ENCODE measurements around the gene TAF11L14.
"Not testable (repeated sequence)": the region's sequence is repeated elsewhere in the genome, so short reads cannot be mapped to it uniquely, and the experiment has no call there.

TAF11L14 gene

GRCh38 chr5:17634160-17634559, at the start of gene TAF11L14:
TAF11L14 (plus strand) TSS chr5:17634460.
- no peak for DNase-seq

GRCh38 chr5:17585658-17586057, 48.6 kb upstream of the TAF11L14 start, which contains the start of gene TAF11L7:
TAF11L7 (minus strand) TSS chr5:17585758.
- not testable (repeated sequence) for DNase-seq

GRCh38 chr5:17590860-17591259, 43.4 kb upstream of the TAF11L14 start, which contains the start of gene TAF11L8:
TAF11L8 (minus strand) TSS chr5:17590960.
- DNase-seq: not testable (repeated sequence)

GRCh38 chr5:17594255-17594654, 40.0 kb upstream of the TAF11L14 start, which contains the start of gene TAF11L9:
TAF11L9 (minus strand) TSS chr5:17594394.
- DNase-seq: not testable (repeated sequence)

GRCh38 chr5:17597728-17598127, 36.5 kb upstream of the TAF11L14 start, which contains the start of gene TAF11L10:
TAF11L10 (minus strand) TSS chr5:17597828.
- DNase-seq: not testable (repeated sequence)

- DNase-seq: not testable (repeated sequence)
Measured at GRCh38 chr5:17603880-17604279, 30.4 kb upstream of the TAF11L14 start, which contains the start of gene TAF11L11. TAF11L11 (plus strand) TSS chr5:17604183.

- DNase-seq: no peak
Measured at GRCh38 chr5:17604951-17605350, 29.3 kb upstream of the TAF11L14 start.

GRCh38 chr5:17607461-17607860, 26.8 kb upstream of the TAF11L14 start:
- not testable (repeated sequence) for DNase-seq

- not testable (repeated sequence) for DNase-seq
Measured at GRCh38 chr5:17610092-17610491, 24.2 kb upstream of the TAF11L14 start, which contains the start of gene TAF11L12. TAF11L12 (plus strand) TSS chr5:17610392.

- no peak for DNase-seq
Measured at GRCh38 chr5:17614872-17615605, 19.2 kb upstream of the TAF11L14 start.

- DNase-seq: no peak
Measured at GRCh38 chr5:17619354-17619753, 14.9 kb upstream of the TAF11L14 start.

- no peak for DNase-seq
Measured at GRCh38 chr5:17620627-17621026, 13.6 kb upstream of the TAF11L14 start.

- DNase-seq: no peak
Measured at GRCh38 chr5:17625686-17626085, 8.6 kb upstream of the TAF11L14 start.

- not testable (repeated sequence) for DNase-seq
Measured at GRCh38 chr5:17631788-17632187, 2.5 kb upstream of the TAF11L14 start, which contains the start of gene TAF11L13. TAF11L13 (plus strand) TSS chr5:17632088.

GRCh38 chr5:17649232-17649631, 15.0 kb downstream of the TAF11L14 start:
- DNase-seq: not testable (repeated sequence)

- DNase-seq: not testable (repeated sequence)
Measured at GRCh38 chr5:17655201-17655759, 21.0 kb downstream of the TAF11L14 start.

GRCh38 chr5:17655921-17656320, 21.7 kb downstream of the TAF11L14 start:
- no peak for DNase-seq

- no peak for DNase-seq
Measured at GRCh38 chr5:17663182-17663581, 28.9 kb downstream of the TAF11L14 start.

GRCh38 chr5:17665836-17666235, 31.6 kb downstream of the TAF11L14 start:
- no peak for DNase-seq

- no peak for DNase-seq
Measured at GRCh38 chr5:17666726-17667235, 32.5 kb downstream of the TAF11L14 start.

- DNase-seq: no peak
Measured at GRCh38 chr5:17670353-17670752, 36.1 kb downstream of the TAF11L14 start.

GRCh38 chr5:17678751-17679324, 44.6 kb downstream of the TAF11L14 start:
- no peak for DNase-seq

GRCh38 chr5:17679597-17680203, 45.4 kb downstream of the TAF11L14 start:
- DNase-seq: no peak

All from 8988T (cell line).